Measurements from ENCODE around the gene SLC41A3.

DNA sequence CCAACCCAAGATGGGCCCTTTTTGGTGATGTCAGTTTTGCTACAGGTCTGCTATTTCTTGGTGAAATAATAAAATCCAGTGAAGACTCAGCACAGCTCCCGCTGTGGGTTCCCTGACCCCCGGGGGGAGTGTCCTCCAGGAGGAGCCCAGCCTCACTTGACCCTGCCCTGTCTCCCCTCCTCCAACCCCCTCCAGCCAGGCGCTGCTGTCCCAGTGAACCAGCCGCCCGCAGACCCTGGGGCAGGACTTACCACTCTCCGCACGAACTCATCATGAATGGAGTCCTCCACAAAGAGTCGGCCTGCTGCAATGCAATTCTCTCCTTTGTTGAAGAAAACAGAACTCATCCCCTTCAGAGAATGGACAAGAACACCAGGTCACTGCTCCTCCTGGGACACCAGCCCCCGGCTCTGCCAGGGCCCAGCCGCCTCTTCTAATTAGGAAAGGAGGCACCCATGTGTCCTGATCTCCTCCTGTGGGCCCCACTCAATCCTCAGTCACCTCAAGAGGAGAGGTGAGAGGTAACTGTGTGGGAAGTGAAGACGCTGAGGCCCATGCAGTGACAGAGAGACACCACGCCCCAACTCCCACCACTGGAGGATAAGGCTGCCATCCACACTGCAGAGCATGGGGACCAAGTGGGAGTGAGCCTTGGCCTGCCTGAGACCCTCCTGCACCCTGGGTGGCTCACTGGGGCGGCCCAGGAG lies 28.8 kb upstream of the SLC41A3 start:
- no peak for TF ChIP-seq POLR2A (IDR thresholded peaks at IDR 0.05; ENCODE audit: low read length)
- no peak for TF ChIP-seq GATA1 (IDR thresholded peaks at IDR 0.05; ENCODE audit: low read depth, low read length)

All from erythroblast (primary cell).